HepG2 (cell line): Measurements from ENCODE around the gene RBM47. TPM values are rescaled to one million over a fixed set of nuclear protein-coding genes. Genes with fewer than 3 reads are reported as not detected.

Experiments used
- ELF3 ChIP-seq: IDR thresholded peaks from 2 replicates; pipeline ENCODE4 v1.6.1; 2016; ENCODE audit warnings: missing genetic modification reagents, missing compliant biosample characterization
- EP300 ChIP-seq, 3 experiments: sonication (generic) in 1 of 3; formaldehyde crosslinking in 1 of 3; IDR thresholded peaks; 2 replicates each; pipeline versions ENCODE4 v1.5.1 to v1.6.1; 2011 to 2020; ENCODE audit warnings: low read depth in 2 of 3, low read length in 2 of 3, borderline replicate concordance in 1 of 3, improper control_type of control experiment in 1 of 3, mild to moderate bottlenecking in 1 of 3, missing genetic modification reagents in 1 of 3, moderate library complexity in 1 of 3
- FOXA3 ChIP-seq: IDR thresholded peaks from 2 replicates; pipeline ENCODE4 v1.6.1; 2016; ENCODE audit warnings: missing genetic modification reagents, missing compliant biosample characterization
- FOXK1 ChIP-seq: sonication (generic); formaldehyde crosslinking; IDR thresholded peaks from 2 replicates; pipeline ENCODE4 v1.4.0; 2020; ENCODE audit warnings: low read depth, missing genetic modification reagents, borderline replicate concordance
- GTF3A ChIP-seq: sonication (generic); formaldehyde crosslinking; conservative IDR thresholded peaks from 2 replicates; pipeline ENCODE4 v1.4.0; 2020; ENCODE audit warnings: mild to moderate bottlenecking, missing genetic modification reagents
- IRF2 ChIP-seq: IDR thresholded peaks from 2 replicates; pipeline ENCODE4 v1.6.1; 2018; ENCODE audit warnings: missing genetic modification reagents, missing compliant biosample characterization
- SMC3 ChIP-seq: IDR thresholded peaks from 2 replicates; pipeline ENCODE4 v1.6.1; 2011; ENCODE audit warnings: low read length, improper control_type of control experiment
- TFE3 ChIP-seq: IDR thresholded peaks from 2 replicates; pipeline ENCODE4 v1.6.1; 2016
- ZBTB3 ChIP-seq: sonication (generic); formaldehyde crosslinking; IDR thresholded peaks from 2 replicates; pipeline ENCODE4 v1.4.0; 2020; ENCODE audit warnings: low read depth, mild to moderate bottlenecking, moderate library complexity, missing genetic modification reagents, borderline replicate concordance
- ZNF775 ChIP-seq: sonication (generic); formaldehyde crosslinking; IDR thresholded peaks from 2 replicates; pipeline ENCODE4 v1.4.0; 2020; ENCODE audit warnings: missing genetic modification reagents, mild to moderate bottlenecking, moderate library complexity, borderline replicate concordance
- ZNF879 ChIP-seq: sonication (generic); formaldehyde crosslinking; IDR thresholded peaks from 2 replicates; pipeline ENCODE4 v1.8.1; 2023; ENCODE audit warnings: missing genetic modification reagents
- ZNF883 ChIP-seq: sonication (generic); formaldehyde crosslinking; IDR thresholded peaks from 2 replicates; pipeline ENCODE4 v1.5.1; 2020; ENCODE audit warnings: mild to moderate bottlenecking, missing genetic modification reagents; ENCODE audit errors: not compliant biosample characterization
- polyA plus RNA-seq, 8 experiments: library from polyadenylated mRNA; depleted of rRNA in 3 of 8; stranded (reverse) in 7 of 8; unstranded in 1 of 8; fragments of >200 nt; fragmentation: Illumina TruSeq in 4 of 8; extraction: Trizol in 4 of 8; gene quantifications; 2 replicates each; pipeline versions ENCODE4 v1.2.1 to v1.2.3, GENCODE V29; 2011 to 2016; ENCODE audit warnings: low read depth in 4 of 8, missing spikeins in 1 of 8, mixed read lengths in 1 of 8; ENCODE audit not compliant: insufficient read depth in 1 of 8
- total RNA-seq, 5 experiments: library from RNA; depleted of rRNA; stranded (reverse); fragments of >200 nt; fragmentation: Illumina TruSeq; extraction: Trizol; gene quantifications; 2 replicates each; pipeline ENCODE4 v1.2.3, GENCODE V29; 2016; ENCODE audit warnings: low read depth in 1 of 5
- TF ChIP-seq, protein P1 (sequence below): sonication (generic); formaldehyde crosslinking; IDR thresholded peaks from 2 replicates; pipeline ENCODE4 v1.4.0; 2020; ENCODE audit warnings: missing genetic modification reagents
- TF ChIP-seq, protein P2 (sequence below): sonication (generic); formaldehyde crosslinking; IDR thresholded peaks from 2 replicates; pipeline ENCODE4 v1.5.1; 2020; ENCODE audit warnings: mild to moderate bottlenecking, moderate library complexity, missing genetic modification reagents

RBM47 gene
- total and polyA plus RNA-seq, 2 of the 13 experiments (the other 11 are each of a cell fraction or from before 2014, with no cell fraction given), result 1.2 to 2.5 TPM

- TF ChIP-seq EP300 (IDR thresholded peaks at IDR 0.05; ENCODE audit: low read depth in 2 of 2, low read length in 2 of 2), result peak; percentile 26 to 30; a peak in 2 of 4 replicates
- TF ChIP-seq EP300 (CRISPR knock-in tag; IDR thresholded peaks at IDR 0.05; ENCODE audit: borderline replicate concordance), result no peak
- TF ChIP-seq SMC3, result peak; percentile 31; the same call in 1 of the 2 replicates
- 0 out of 2 replicates have a peak, but pooled peaks have one; percentile 25 for TF ChIP-seq IRF2 (CRISPR knock-in tag)
- no peak for TF ChIP-seq ZNF775 (CRISPR knock-in tag)
- TF ChIP-seq, protein P1, sequence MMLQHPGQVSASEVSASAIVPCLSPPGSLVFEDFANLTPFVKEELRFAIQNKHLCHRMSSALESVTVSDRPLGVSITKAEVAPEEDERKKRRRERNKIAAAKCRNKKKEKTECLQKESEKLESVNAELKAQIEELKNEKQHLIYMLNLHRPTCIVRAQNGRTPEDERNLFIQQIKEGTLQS (CRISPR knock-in tag), result 0 out of 2 replicates have a peak, but pooled peaks have one; percentile 24
- no peak for TF ChIP-seq ZNF883 (CRISPR knock-in tag)
- TF ChIP-seq TFE3 (CRISPR knock-in tag), result no peak
- TF ChIP-seq, protein P2, sequence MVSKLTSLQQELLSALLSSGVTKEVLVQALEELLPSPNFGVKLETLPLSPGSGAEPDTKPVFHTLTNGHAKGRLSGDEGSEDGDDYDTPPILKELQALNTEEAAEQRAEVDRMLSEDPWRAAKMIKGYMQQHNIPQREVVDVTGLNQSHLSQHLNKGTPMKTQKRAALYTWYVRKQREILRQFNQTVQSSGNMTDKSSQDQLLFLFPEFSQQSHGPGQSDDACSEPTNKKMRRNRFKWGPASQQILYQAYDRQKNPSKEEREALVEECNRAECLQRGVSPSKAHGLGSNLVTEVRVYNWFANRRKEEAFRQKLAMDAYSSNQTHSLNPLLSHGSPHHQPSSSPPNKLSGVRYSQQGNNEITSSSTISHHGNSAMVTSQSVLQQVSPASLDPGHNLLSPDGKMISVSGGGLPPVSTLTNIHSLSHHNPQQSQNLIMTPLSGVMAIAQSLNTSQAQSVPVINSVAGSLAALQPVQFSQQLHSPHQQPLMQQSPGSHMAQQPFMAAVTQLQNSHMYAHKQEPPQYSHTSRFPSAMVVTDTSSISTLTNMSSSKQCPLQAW (CRISPR knock-in tag), result no peak
- 0 out of 2 replicates have a peak, but pooled peaks have one; percentile 25 for TF ChIP-seq FOXK1 (CRISPR knock-in tag)
- no peak for TF ChIP-seq ZNF879 (CRISPR knock-in tag)
- TF ChIP-seq FOXA3 (CRISPR knock-in tag), result 0 out of 2 replicates have a peak, but pooled peaks have one; percentile 20
- TF ChIP-seq ELF3 (CRISPR knock-in tag), result peak; percentile 74
- no peak for TF ChIP-seq ZBTB3 (CRISPR knock-in tag)
- no peak for TF ChIP-seq GTF3A (CRISPR knock-in tag)
- TF ChIP-seq, all 625 proteins: peak for 23
These were observed 7.8 kb downstream of the RBM47 start (continued) for GRCh38 chr4:40621592-40622512.
